RWPE2 (cell line): ENCODE data around the gene JAK1.

Source experiments
- ATAC-seq: fragments of 200-7000 bp; cut with Tn5 transposase; 3 replicates; pipeline ENCODE4 v1.9.1; 2021; ENCODE audit warnings: low read depth
- DNase-seq: peaks from one replicate; pipeline ENCODE4 v3.0.0-alpha.2; 2020; ENCODE audit warnings: low spot score
- H3K27ac ChIP-seq: fragments of 450-650 bp; 2 replicates; pipeline ENCODE4 v1.5.1; 2017; ENCODE audit warnings: mild to moderate bottlenecking; ENCODE audit not compliant: poor library complexity, severe bottlenecking
- H3K27me3 ChIP-seq: fragments of 250-450 bp; sonication (Bioruptor Pico); 2 replicates; pipeline ENCODE4 v1.5.1; 2021; ENCODE audit warnings: mild to moderate bottlenecking, moderate library complexity; ENCODE audit not compliant: insufficient read depth, poor library complexity, severe bottlenecking
- H3K36me3 ChIP-seq: fragments of 250-450 bp; sonication (Bioruptor Pico); 2 replicates; pipeline ENCODE4 v1.5.1; 2020; ENCODE audit warnings: low read depth, mild to moderate bottlenecking, moderate library complexity
- H3K4me1 ChIP-seq: fragments of 250-450 bp; sonication (Bioruptor Pico); 2 replicates; pipeline ENCODE4 v1.5.1; 2021; ENCODE audit warnings: mild to moderate bottlenecking, moderate library complexity; ENCODE audit not compliant: insufficient read depth, poor library complexity, severe bottlenecking
- H3K4me3 ChIP-seq: fragments of 250-450 bp; sonication (Bioruptor Pico); 2 replicates; pipeline ENCODE4 v1.5.1; 2021; ENCODE audit warnings: mild to moderate bottlenecking, moderate library complexity; ENCODE audit not compliant: severe bottlenecking
- H3K9me3 ChIP-seq: fragments of 250-450 bp; sonication (Bioruptor Pico); 2 replicates; pipeline ENCODE4 v1.5.1; 2021; ENCODE audit warnings: mild to moderate bottlenecking, moderate library complexity; ENCODE audit not compliant: severe bottlenecking
- CTCF ChIP-seq: fragments of 450-650 bp; IDR thresholded peaks from one replicate; pipeline ENCODE4 v1.5.1; 2017; ENCODE audit warnings: mild to moderate bottlenecking, moderate library complexity; ENCODE audit not compliant: poor library complexity, severe bottlenecking

Gene JAK1

GRCh38 chr1:64843675-64844074 lies 122.7 kb downstream of the JAK1 start:
- H3K36me3 ChIP-seq = peaks cover 11% of the 10 kb centered on the region
- no peaks in the 10 kb centered on the region for H3K9me3 ChIP-seq
- H3K4me3 ChIP-seq = no peak overlapping the region
- ATAC-seq (no peak), DNase-seq (no peak)
- no peaks in the 10 kb centered on the region for H3K27me3 ChIP-seq
- H3K27ac ChIP-seq = no peak overlapping the region
- peaks cover 4% of the 10 kb centered on the region for H3K4me1 ChIP-seq
- TF ChIP-seq CTCF = no peak

- Histone ChIP-seq H3K27ac (no peak overlapping the region), H3K9me3 (no peaks in the 10 kb centered on the region), H3K4me1 (peaks cover 4% of the 10 kb centered on the region), H3K36me3 (peaks cover 24% of the 10 kb centered on the region), H3K4me3 (no peak overlapping the region), H3K27me3 (no peaks in the 10 kb centered on the region)
- TF ChIP-seq CTCF = no peak
- DNase-seq (no peak), ATAC-seq (no peak)
Observed at GRCh38 chr1:64842224-64842623, 124.1 kb downstream of the JAK1 start.

- Histone ChIP-seq H3K27me3 (no peaks in the 10 kb centered on the region), H3K4me3 (no peak overlapping the region), H3K36me3 (peaks cover 31% of the 10 kb centered on the region), H3K4me1 (peaks cover 4% of the 10 kb centered on the region), H3K27ac (no peak overlapping the region), H3K9me3 (no peaks in the 10 kb centered on the region)
- TF ChIP-seq CTCF = no peak
- ATAC-seq (no peak), DNase-seq (no peak)
Observed at GRCh38 chr1:64841330-64842065, 124.9 kb downstream of the JAK1 start.

- Histone ChIP-seq H3K27me3 (no peaks in the 10 kb centered on the region), H3K4me3 (no peak overlapping the region), H3K36me3 (peaks cover 35% of the 10 kb centered on the region), H3K9me3 (no peaks in the 10 kb centered on the region), H3K4me1 (peaks cover 6% of the 10 kb centered on the region), H3K27ac (no peak overlapping the region)
- DNase-seq (no peak), ATAC-seq (no peak)
- no peak for TF ChIP-seq CTCF
Observed at GRCh38 chr1:64839732-64840405, 126.5 kb downstream of the JAK1 start.

- Histone ChIP-seq H3K9me3 (no peaks in the 10 kb centered on the region), H3K27ac (no peak overlapping the region), H3K4me3 (no peak overlapping the region), H3K36me3 (peaks cover 41% of the 10 kb centered on the region), H3K27me3 (no peaks in the 10 kb centered on the region), H3K4me1 (peaks cover 10% of the 10 kb centered on the region)
- DNase-seq (no peak), ATAC-seq (no peak)
- no peak for TF ChIP-seq CTCF
Observed at GRCh38 chr1:64839261-64839660, 127.1 kb downstream of the JAK1 start.
